ENCODE results near the gene MYO5A.
"Not testable (repeated sequence)": the region's sequence is repeated elsewhere in the genome, so short reads cannot be mapped to it uniquely, and the experiment has no call there.

Gene MYO5A

GRCh38 chr15:52440414-52440813 lies 88.3 kb downstream of the MYO5A start:
- no peak for TF ChIP-seq CTCF (IDR thresholded peaks at IDR 0.05; ENCODE audit: unreplicated experiment in 3 of 3)
- Mint-ChIP-seq H3K36me3 (ENCODE audit: low read depth) (peaks cover under 1% of the 10 kb centered on the region), H3K4me3 (no peak overlapping the region), H3K4me1 (no peaks in the 10 kb centered on the region), H3K27me3 (ENCODE audit: low read depth) (peaks cover 3% of the 10 kb centered on the region), H3K9me3 (peaks cover 2% of the 10 kb centered on the region), H3K27ac (no peak overlapping the region)

DNA sequence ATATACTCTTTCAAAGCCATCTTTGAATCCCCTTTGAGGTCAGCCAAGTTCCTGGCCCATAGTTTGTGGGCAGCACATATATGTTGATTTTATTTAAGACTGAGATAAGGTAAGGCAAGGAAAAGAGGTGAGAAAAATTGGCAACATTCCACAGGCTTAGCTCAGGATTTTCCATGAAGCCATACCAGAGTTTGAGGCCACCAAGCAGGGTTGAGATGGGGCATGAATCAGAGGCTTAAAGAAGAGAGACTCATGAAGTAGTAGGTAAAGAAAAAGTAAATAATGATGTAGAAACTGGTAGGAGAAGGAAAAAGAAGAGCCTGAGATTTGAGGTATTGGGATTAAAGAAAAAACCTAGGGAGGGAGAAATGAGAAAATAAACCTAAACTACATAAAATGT lies 89.2 kb downstream of the MYO5A start:
- Mint-ChIP-seq H3K36me3 (ENCODE audit: low read depth) (no peaks in the 10 kb centered on the region), H3K4me3 (no peak overlapping the region), H3K27me3 (ENCODE audit: low read depth) (peaks cover 3% of the 10 kb centered on the region), H3K9me3 (no peaks in the 10 kb centered on the region), H3K4me1 (no peaks in the 10 kb centered on the region), H3K27ac (no peak overlapping the region)
- TF ChIP-seq CTCF (IDR thresholded peaks at IDR 0.05; ENCODE audit: unreplicated experiment in 3 of 3): no peak

DNA sequence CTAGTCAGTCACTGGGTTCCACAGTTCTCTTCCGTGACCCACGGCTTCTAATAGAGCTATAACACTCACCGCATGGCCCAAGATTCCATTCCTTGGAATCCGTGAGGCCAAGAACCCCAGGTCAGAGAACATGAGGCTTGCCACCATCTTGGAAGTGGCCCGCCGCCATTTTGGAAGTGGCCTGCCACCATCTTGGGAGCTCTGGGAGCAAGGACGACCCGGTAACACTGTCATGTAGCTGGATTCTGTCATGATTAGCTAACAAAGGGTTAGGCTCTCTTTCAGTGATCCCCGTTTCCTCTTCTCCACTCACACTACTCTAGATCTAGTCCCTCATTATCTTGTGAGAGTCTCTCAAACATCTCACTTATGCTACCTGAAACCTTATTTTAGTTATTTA lies 89.6 kb downstream of the MYO5A start:
- H3K9me3 Mint-ChIP-seq; H3K36me3 Mint-ChIP-seq (ENCODE audit: low read depth); H3K27me3 Mint-ChIP-seq (ENCODE audit: low read depth); H3K4me1 Mint-ChIP-seq; H3K4me3 Mint-ChIP-seq; H3K27ac Mint-ChIP-seq: not testable (repeated sequence)

GRCh38 chr15:52438047-52438446 lies 90.6 kb downstream of the MYO5A start:
- no peak for TF ChIP-seq CTCF (IDR thresholded peaks at IDR 0.05; ENCODE audit: unreplicated experiment in 3 of 3)
- Mint-ChIP-seq H3K27me3 (ENCODE audit: low read depth) (peaks cover 3% of the 10 kb centered on the region), H3K4me1 (no peaks in the 10 kb centered on the region), H3K36me3 (ENCODE audit: low read depth) (no peaks in the 10 kb centered on the region), H3K9me3 (no peaks in the 10 kb centered on the region), H3K4me3 (no peak overlapping the region), H3K27ac (peak overlapping the region in 1 of 3 experiments; percentile 29)

- Mint-ChIP-seq H3K27me3 (ENCODE audit: low read depth) (no peaks in the 10 kb centered on the region), H3K4me3 (no peak overlapping the region), H3K4me1 (no peaks in the 10 kb centered on the region), H3K27ac (peak overlapping the region in 1 of 3 experiments; percentile 29), H3K36me3 (ENCODE audit: low read depth) (no peaks in the 10 kb centered on the region), H3K9me3 (no peaks in the 10 kb centered on the region)
- TF ChIP-seq CTCF (IDR thresholded peaks at IDR 0.05; ENCODE audit: unreplicated experiment in 3 of 3): no peak
Measured at GRCh38 chr15:52437646-52438045, 91.0 kb downstream of the MYO5A start.

DNA sequence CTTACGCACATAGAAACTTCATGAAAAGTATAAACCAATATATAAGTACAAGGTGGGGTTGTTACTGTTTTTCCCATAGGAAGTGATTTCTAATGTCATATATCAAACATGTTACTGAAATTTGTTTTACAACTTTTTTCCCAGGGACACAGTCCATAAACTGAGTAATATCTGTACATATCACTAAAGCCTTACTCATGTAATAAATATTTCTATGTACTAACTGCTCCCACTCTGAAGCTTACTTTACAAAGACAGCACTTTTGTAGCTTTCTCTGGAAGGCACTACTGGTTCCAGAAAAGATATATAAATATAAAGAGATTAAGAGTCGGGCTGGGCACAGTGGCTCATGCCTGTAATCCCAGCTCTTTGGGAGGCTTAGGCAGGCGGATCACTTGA lies 91.7 kb downstream of the MYO5A start:
- Mint-ChIP-seq H3K27ac (no peak overlapping the region), H3K27me3 (ENCODE audit: low read depth) (no peaks in the 10 kb centered on the region), H3K36me3 (ENCODE audit: low read depth) (no peaks in the 10 kb centered on the region)

More for the DNA sequence above, 91.7 kb downstream of the MYO5A start:
- Mint-ChIP-seq H3K4me3 (no peak overlapping the region), H3K4me1 (no peaks in the 10 kb centered on the region), H3K9me3 (no peaks in the 10 kb centered on the region)
- TF ChIP-seq CTCF (IDR thresholded peaks at IDR 0.05; ENCODE audit: unreplicated experiment in 3 of 3): no peak

All from nephron (organoid).